K562 (cell line): ENCODE measurements around the gene SFN. TPM values are rescaled to one million over a fixed set of nuclear protein-coding genes. Genes with fewer than 3 reads are reported as not detected.
A peak's percentile ranks its signal among the peaks of the same experiment; 100 is the strongest.

Source experiments
- ARNT ChIP-seq, 2 experiments: fragments of 450-650 bp; IDR thresholded peaks; 2 replicates each; pipeline ENCODE4 v1.6.1; 2016; ENCODE audit warnings: mild to moderate bottlenecking in 1 of 2
- E4F1 ChIP-seq: fragments of 250-450 bp; sonication (Bioruptor Pico); IDR thresholded peaks from 2 replicates; pipeline ENCODE4 v1.5.0; 2021; ENCODE audit warnings: mild to moderate bottlenecking, borderline replicate concordance
- EP300 ChIP-seq: IDR thresholded peaks from 2 replicates; pipeline ENCODE4 v1.6.1; 2012; ENCODE audit warnings: low read length, improper control_type of control experiment
- ETS1 ChIP-seq: conservative IDR thresholded peaks from 2 replicates; pipeline ENCODE4 v1.6.1; 2011; ENCODE audit warnings: low read depth, mild to moderate bottlenecking, low read length; ENCODE audit not compliant: control insufficient read depth
- FOSL1 ChIP-seq: fragments of 200-800 bp; sonication (Bioruptor generic); conservative IDR thresholded peaks from 2 replicates; pipeline ENCODE4 v1.6.1; 2016; ENCODE audit warnings: missing genetic modification characterization, missing compliant biosample characterization
- HSF4 ChIP-seq: fragments of 250-450 bp; sonication (Bioruptor Pico); IDR thresholded peaks from 2 replicates; pipeline ENCODE4 v2.1.2; 2022; ENCODE audit warnings: mild to moderate bottlenecking, moderate library complexity, borderline replicate concordance
- IFI16 ChIP-seq: fragments of 250-450 bp; sonication (Bioruptor Pico); IDR thresholded peaks from 2 replicates; pipeline ENCODE4 v2.1.2; 2022; ENCODE audit warnings: mild to moderate bottlenecking, inconsistent platforms
- NFYB ChIP-seq: IDR thresholded peaks from 2 replicates; pipeline ENCODE4 v1.6.1; 2011; ENCODE audit warnings: mild to moderate bottlenecking, moderate library complexity; ENCODE audit not compliant: insufficient read length; ENCODE audit errors: extremely low read depth
- RUNX1 ChIP-seq: sonication (generic); IDR thresholded peaks from 2 replicates; pipeline ENCODE4 v1.6.1; 2016; ENCODE audit warnings: antibody characterized with exemption, low read depth
- SFPQ ChIP-seq: fragments of 200-400 bp; formaldehyde crosslinking; IDR thresholded peaks from 2 replicates; pipeline ENCODE4 v1.6.1; 2017; ENCODE audit warnings: mild to moderate bottlenecking, low read depth, low read length, moderate library complexity
- SMAD4 ChIP-seq: fragments of 250-450 bp; sonication (Bioruptor Pico); conservative IDR thresholded peaks from 2 replicates; pipeline ENCODE4 v1.8.0; 2021; ENCODE audit warnings: inconsistent platforms, mild to moderate bottlenecking, moderate library complexity
- SMARCE1 ChIP-seq: fragments of 450-650 bp; IDR thresholded peaks from 2 replicates; pipeline ENCODE4 v1.7.1; 2016; ENCODE audit warnings: mild to moderate bottlenecking
- TEAD2 ChIP-seq: fragments of 450-650 bp; IDR thresholded peaks from 2 replicates; pipeline ENCODE4 v1.6.1; 2016; ENCODE audit warnings: missing genetic modification characterization, control low read depth, missing compliant biosample characterization
- YBX1 ChIP-seq: fragments of 450-650 bp; IDR thresholded peaks from 2 replicates; pipeline ENCODE4 v1.7.1; 2016; ENCODE audit warnings: mild to moderate bottlenecking
- ZBTB12 ChIP-seq: fragments of 250-450 bp; sonication (Bioruptor Pico); IDR thresholded peaks from 2 replicates; pipeline ENCODE4 v1.4.0; 2020
- ZBTB8A ChIP-seq: fragments of 450-650 bp; IDR thresholded peaks from 2 replicates; pipeline ENCODE4 v1.6.1; 2018; ENCODE audit warnings: mild to moderate bottlenecking, moderate library complexity; ENCODE audit not compliant: partially characterized antibody
- ZNF133 ChIP-seq: fragments of 250-450 bp; sonication (Bioruptor Pico); IDR thresholded peaks from 2 replicates; pipeline ENCODE4 v1.4.0; 2020; ENCODE audit warnings: mild to moderate bottlenecking
- ZNF143 ChIP-seq: sonication (generic); formaldehyde crosslinking; IDR thresholded peaks from 2 replicates; pipeline ENCODE4 v1.9.0; 2022; ENCODE audit warnings: mild to moderate bottlenecking, missing genetic modification reagents
- polyA plus RNA-seq, 8 experiments: library from polyadenylated mRNA; depleted of rRNA in 4 of 8; stranded (reverse) in 5 of 8; unstranded in 3 of 8; fragments of >200 nt; fragmentation: Nextera tagmentation in 2 of 8; fragmentation: Illumina TruSeq in 1 of 8; extraction: Ambion mirVana in 2 of 8; extraction: Trizol in 1 of 8; gene quantifications; 2 replicates each; pipeline versions ENCODE4 v1.2.1 to v1.2.3, GENCODE V29; 2011 to 2014; ENCODE audit warnings: inconsistent platforms in 1 of 8, missing spikeins in 1 of 8
- total RNA-seq, 7 experiments: library from RNA; depleted of rRNA in 6 of 7; stranded (reverse); fragments of >200 nt in 6 of 7; fragmentation: Illumina TruSeq in 2 of 7; extraction: Trizol in 2 of 7; gene quantifications; 2 replicates each; pipeline versions ENCODE4 v1.2.1 to v1.2.3, GENCODE V29; 2011 to 2021; ENCODE audit warnings: low replicate concordance in 1 of 7
- TF ChIP-seq, protein P1 (sequence below): fragments of 450-650 bp; IDR thresholded peaks from one replicate; pipeline ENCODE4 v1.6.1; 2018; ENCODE audit warnings: mild to moderate bottlenecking, moderate library complexity; ENCODE audit not compliant: partially characterized antibody

SFN gene
- total and polyA plus RNA-seq, 9 of the 15 experiments (the other 6 are each of a cell fraction or from before 2014, with no cell fraction given): 0.10 to 3.8 (median 2.0) TPM

DNA sequence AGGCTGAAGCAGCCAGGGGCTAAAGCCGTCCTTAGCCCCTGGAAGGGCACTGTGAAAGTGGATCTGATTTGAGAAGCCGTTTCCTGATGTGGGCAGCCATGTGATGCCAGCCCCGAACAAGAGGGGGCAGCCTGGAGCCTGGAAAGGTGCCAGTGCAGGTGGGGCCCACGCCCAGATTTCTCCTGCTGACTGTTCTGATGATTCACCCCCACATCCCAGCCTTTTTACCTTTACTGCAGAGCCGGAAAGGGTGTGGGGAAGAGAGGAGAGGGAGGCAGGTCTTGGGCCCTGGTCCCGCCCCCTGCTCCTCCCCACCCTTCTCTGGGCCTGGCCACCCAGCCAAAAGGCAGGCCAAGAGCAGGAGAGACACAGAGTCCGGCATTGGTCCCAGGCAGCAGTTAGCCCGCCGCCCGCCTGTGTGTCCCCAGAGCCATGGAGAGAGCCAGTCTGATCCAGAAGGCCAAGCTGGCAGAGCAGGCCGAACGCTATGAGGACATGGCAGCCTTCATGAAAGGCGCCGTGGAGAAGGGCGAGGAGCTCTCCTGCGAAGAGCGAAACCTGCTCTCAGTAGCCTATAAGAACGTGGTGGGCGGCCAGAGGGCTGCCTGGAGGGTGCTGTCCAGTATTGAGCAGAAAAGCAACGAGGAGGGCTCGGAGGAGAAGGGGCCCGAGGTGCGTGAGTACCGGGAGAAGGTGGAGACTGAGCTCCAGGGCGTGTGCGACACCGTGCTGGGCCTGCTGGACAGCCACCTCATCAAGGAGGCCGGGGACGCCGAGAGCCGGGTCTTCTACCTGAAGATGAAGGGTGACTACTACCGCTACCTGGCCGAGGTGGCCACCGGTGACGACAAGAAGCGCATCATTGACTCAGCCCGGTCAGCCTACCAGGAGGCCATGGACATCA lies at the start of gene SFN (continued):
- no peak for TF ChIP-seq ZBTB8A
- TF ChIP-seq IFI16: no peak
- TF ChIP-seq SMAD4: 0 out of 2 replicates have a peak, but pooled peaks have one; percentile 38
- TF ChIP-seq TEAD2 (tag): no peak
- TF ChIP-seq YBX1: no peak
- TF ChIP-seq SFPQ: no peak
- TF ChIP-seq E4F1 (CRISPR knock-in tag): no peak
- no peak for TF ChIP-seq ZNF133
- TF ChIP-seq, protein P1, sequence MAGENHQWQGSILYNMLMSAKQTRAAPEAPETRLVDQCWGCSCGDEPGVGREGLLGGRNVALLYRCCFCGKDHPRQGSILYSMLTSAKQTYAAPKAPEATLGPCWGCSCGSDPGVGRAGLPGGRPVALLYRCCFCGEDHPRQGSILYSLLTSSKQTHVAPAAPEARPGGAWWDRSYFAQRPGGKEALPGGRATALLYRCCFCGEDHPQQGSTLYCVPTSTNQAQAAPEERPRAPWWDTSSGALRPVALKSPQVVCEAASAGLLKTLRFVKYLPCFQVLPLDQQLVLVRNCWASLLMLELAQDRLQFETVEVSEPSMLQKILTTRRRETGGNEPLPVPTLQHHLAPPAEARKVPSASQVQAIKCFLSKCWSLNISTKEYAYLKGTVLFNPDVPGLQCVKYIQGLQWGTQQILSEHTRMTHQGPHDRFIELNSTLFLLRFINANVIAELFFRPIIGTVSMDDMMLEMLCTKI: no peak
- TF ChIP-seq RUNX1: no peak
- no peak; the same call in 1 of the 2 replicates for TF ChIP-seq EP300
- no peak for TF ChIP-seq NFYB
- TF ChIP-seq HSF4 (CRISPR knock-in tag): no peak
- TF ChIP-seq ETS1: no peak
- TF ChIP-seq FOSL1 (tag): peak; percentile 87
- TF ChIP-seq ZBTB12: no peak
- TF ChIP-seq ARNT (IDR thresholded peaks at IDR 0.05): no peak
- no peak for TF ChIP-seq ZNF143 (CRISPR knock-in tag)
- TF ChIP-seq SMARCE1: 0 out of 2 replicates have a peak, but pooled peaks have one; percentile 30
